ENCODE measurements around the gene NPS. TPM values are rescaled to one million over a fixed set of nuclear protein-coding genes. Genes with fewer than 3 reads are reported as not detected.

The NPS gene, protein sequence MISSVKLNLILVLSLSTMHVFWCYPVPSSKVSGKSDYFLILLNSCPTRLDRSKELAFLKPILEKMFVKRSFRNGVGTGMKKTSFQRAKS
- not detected in 2 replicates for total RNA-seq

DNA sequence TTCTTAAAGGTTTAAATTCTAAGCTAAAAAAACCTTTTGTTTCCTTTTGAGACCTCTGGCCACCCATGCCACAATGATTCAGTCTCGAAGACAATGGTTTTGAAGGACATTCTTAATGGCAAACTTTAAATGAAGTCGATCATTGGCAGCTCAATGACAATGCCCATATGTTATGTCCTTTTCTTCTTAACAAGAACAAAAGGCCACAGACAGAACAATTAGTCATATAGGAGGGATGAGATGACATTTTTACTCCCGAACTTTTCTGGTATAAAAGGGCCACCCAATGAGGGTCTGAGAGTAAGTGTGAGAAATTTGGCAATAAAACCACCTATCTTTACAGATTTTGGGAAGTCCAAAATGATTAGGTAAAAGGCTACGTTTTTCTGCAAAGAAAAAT is at the start of gene NPS:
NPS (plus strand) TSS at position 301 of the 400 bp plus-strand sequence; CDS start at position 361, 60 bp downstream.

Other genes starting within 250 kb of the NPS start
- gene FOXI2, start 187.9 kb downstream of the NPS start, total RNA-seq, result not detected in 2 replicates